HG03469 (cell line): Measurements from ENCODE around the gene OR9G1.
"Not testable (repeated sequence)": the region's sequence is repeated elsewhere in the genome, so short reads cannot be mapped to it uniquely, and the experiment has no call there.

Experiments used
- ATAC-seq: cut with Tn5 transposase; IDR thresholded peaks from one replicate; pipeline ENCODE4 v1.9.1; 2021; ENCODE audit warnings: mild to moderate bottlenecking, moderate library complexity, moderate number of reproducible peaks; ENCODE audit not compliant: unreplicated experiment

The OR9G1 gene

DNA sequence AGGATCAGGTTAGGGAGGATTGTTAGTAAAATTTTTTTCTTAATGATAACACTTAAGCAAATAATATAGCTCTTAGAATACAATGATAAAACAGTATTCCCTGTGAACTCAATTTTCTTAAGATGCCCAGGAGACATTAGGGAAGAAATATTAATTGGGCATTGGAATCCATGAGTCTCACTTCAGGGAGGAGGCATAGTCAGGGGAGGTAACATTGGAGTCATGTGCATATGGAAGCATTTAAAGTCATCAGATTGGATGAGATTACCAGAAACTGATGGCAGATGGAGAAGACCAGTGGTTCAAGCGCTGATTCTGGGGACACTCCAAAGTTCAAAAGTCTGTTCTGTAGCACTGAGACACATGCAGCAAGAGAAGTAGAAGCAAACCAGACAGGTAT lies at the start of gene OR9G1:
TSS of gene OR9G1 (plus strand) at position 301 of the 400 bp plus-strand sequence. CDS start 1,293 bp downstream, outside the sequence.
- ATAC-seq, result no peak

DNA sequence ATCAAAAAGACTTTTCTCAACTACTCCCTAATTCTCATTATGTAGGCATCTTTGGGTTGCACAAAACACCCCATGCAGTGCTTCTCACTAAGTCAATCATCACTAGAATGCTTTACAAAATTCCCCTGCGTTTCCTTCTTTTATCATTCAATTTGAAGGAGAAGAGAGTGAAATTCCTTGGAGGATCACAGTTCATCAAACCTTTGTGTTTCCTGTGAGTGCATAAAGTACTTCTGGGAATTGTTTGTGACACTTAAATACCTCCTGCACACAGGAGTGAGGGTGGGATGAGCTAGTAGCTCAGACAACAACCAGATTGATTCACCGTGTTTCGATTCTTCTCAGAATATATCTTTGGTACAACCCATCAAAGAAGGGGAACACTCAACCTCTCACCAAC lies 39.1 kb upstream of the OR9G1 start:
- ATAC-seq, result no peak

DNA sequence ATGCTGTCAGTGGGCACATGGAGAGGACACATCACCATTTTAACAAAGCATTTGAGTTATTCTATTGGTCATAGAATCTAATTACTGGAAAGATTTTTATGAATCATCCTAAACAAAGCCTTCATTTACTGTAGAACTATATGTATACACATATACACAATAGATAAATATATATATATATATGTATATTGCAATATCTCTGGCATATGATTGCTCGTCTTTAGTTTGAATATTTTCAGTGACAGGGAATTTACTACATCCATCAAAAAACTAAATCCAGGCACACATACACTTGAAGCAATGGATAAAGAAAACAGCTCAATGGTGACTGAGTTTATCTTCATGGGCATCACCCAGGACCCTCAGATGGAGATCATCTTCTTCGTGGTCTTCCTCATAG lies 35.5 kb upstream of the OR9G1 start, which contains the start of gene OR5AR1:
TSS of gene OR5AR1 (plus strand) at position 301 of the 400 bp plus-strand sequence. CDS start at position 301, 0 bp downstream.
- ATAC-seq, result no peak

DNA sequence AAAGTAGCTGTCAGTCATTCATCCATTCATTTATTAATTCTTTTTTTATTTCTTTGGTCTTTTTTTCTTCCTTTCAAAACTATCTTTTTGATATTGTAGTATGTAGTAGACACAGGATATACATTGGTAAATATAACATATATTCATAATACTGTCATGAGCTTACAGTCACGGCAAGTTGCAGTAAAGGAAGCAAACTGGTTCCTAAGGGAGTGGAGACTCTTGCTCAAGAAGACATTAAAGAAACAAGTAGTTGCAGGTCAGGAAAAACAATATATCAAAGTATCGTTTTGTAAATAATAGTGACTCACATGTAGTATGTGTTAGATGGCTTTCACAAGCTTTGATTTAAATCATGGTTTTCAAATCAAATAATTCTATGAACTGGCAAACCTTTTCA lies 27.9 kb upstream of the OR9G1 start:
- no peak for ATAC-seq

DNA sequence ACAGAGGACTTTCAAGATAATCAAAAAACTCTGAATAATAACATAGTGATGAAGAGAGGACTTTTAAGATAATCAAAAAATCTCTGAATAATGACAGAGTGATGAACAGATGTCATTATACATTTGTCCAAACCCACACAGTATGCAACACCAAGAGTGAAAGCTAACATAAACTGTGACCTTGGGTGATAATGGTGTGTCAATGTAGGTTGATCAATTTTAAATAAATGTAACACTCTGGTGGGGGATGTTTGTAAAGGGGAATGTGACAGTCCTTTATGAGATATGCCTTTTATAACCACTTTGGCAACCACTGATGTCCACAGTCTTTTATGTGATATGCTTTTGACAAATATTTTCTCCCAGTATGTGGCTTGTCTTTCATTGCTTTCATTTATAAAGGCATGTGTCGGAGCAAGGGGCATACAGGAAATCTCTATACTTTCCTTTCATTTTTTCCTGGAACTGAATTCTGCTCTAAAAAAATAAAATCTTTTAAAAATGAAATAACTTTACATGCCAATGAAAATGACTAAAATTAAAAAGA lies 10.3 kb upstream of the OR9G1 start:
- no peak for ATAC-seq

DNA sequence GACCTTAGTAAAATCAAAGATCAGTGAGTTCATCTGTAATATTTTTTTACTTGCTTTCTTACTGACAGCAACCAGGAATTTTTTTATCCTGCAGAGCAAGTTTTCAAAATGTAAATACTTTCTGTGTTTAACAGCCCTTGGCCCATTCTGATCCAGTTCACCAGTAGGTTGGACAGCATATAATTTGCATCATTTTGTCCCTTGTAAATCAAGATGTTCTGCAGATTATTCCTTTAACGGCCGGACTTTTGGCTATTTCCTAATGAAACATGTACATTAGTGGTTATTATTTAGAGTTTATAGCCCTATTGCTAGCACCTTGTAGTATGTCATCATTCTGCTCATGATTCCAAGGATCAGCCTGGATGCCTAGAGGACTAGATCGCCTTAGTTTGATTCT lies 7.7 kb upstream of the OR9G1 start:
- not testable (repeated sequence) for ATAC-seq

- ATAC-seq, result no peak
Observed at GRCh38 chr11:56693428-56693827, 5.5 kb upstream of the OR9G1 start.

GRCh38 chr11:56700242-56700913 lies 1.5 kb downstream of the OR9G1 start:
- ATAC-seq, result no peak

DNA sequence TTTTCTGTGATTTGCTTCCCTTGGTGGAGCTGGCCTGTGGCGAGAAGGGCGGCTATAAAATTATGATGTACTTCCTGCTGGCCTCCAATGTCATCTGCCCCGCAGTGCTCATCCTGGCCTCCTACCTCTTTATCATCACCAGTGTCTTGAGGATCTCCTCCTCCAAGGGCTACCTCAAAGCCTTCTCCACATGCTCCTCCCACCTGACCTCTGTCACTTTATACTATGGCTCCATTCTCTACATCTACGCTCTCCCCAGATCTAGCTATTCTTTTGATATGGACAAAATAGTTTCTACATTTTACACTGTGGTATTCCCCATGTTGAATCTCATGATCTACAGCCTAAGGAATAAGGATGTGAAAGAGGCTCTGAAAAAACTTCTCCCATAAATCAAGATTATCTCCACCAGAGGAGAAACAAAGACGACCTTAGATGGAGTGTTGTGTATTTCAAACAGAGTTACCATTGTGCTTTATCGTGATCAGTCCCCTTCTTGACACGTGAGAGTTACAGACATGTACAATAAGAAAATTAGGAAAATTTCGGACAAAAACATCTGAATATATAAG lies 2.1 kb downstream of the OR9G1 start:
- no peak for ATAC-seq

GRCh38 chr11:56705784-56706396 lies 7.0 kb downstream of the OR9G1 start:
- no peak for ATAC-seq

- ATAC-seq, result no peak
Observed at GRCh38 chr11:56706486-56706885, 7.6 kb downstream of the OR9G1 start.

DNA sequence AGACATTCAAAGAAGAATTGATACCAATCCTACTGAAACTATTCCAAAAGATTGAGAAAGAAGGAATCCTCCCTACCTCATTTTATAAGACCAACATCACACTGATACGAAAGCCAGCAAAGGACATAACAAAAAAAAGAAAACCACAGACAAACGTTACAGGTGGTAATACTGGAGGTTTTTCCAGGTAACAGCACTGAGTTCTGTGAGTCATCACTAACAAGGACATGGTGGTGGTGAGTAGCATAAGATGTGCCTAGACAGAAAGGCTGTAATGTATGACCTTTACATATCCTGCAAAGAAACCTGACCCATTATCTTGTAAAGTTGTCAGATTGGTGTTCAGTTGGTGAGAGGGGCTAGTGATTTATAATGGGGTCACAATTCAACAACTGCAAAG lies 15.3 kb downstream of the OR9G1 start:
- ATAC-seq, result no peak

DNA sequence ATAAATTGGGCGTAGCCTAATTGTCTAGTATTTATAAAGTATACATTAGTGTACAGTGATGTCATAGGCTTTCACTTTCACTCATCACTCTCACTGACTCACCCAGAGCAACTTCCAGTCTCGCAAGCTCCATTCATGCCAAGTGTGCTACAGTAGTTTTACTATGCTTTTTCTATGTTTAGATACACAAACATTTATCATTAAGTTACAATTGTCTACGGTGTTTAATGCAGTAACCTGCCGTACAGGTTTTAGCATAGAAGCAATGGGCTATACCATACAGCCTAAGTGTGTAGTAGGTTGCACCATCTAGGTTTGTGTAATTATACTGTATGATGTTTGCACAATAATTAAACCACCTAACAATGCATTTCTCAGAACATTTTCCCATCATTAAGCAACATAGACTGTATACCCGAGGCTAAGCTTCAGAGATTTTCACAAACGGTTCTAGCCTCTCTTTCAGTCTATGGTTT lies 17.5 kb downstream of the OR9G1 start:
- ATAC-seq, result no peak

DNA sequence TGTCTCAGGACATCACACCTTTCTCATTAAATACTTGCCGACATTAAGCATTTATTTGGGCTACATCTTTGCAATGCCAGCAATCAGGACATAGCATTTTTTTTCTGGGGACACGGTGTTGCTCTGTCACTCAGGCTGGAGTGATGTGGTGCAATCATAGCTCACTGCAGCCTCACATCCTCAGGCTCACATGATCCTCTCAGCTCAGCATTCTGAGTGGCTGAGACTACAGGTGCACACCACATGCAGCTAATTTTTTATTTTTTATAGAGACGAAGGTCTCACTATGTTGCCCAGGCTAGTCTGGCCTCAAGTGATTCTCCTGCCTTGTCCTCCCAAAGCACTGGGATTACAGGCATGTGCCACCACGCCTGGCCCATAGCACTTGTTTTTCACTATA lies 21.6 kb downstream of the OR9G1 start:
- no peak for ATAC-seq

DNA sequence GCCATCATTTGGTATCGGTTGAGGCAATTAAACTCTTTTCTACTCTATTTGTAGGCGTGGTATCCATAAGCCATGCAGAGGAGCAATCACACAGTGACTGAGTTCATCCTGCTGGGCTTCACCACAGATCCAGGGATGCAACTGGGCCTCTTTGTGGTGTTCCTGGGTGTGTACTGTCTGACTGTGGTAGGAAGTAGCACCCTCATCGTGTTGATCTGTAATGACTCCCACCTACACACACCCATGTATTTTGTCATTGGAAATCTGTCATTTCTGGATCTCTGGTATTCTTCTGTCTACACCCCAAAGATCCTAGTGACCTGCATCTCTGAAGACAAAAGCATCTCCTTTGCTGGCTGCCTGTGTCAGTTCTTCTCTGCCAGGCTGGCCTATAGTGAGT lies 41.2 kb downstream of the OR9G1 start:
- ATAC-seq, result no peak

- no peak for ATAC-seq
Observed at GRCh38 chr11:56740886-56741285, 42.0 kb downstream of the OR9G1 start.

DNA sequence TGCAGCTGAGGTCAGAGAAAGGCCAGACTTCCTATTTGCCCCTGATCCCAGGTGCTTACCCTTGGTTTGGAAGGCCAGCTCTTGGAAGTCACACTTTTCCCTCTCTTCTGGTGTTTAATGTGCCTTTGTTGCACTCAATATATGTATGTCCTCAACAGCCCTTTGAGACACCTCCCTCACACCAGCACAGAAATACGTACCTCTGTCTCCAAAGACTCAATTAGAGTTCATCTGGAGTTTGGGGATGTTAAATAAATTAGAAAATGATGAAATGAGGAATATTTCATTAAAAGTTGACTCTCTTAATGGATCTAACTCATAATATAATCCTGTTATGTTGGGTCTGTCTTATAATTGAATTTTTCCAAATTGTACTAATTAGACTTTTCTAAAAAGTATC lies 49.7 kb downstream of the OR9G1 start, which contains the start of gene OR9G4:
TSS of gene OR9G4 (minus strand) at position 101 of the 400 bp plus-strand sequence. CDS start 4,931 bp downstream, outside the sequence.
- ATAC-seq, result no peak

- no peak for ATAC-seq
Observed at GRCh38 chr11:56750190-56750589, 51.3 kb downstream of the OR9G1 start.

DNA sequence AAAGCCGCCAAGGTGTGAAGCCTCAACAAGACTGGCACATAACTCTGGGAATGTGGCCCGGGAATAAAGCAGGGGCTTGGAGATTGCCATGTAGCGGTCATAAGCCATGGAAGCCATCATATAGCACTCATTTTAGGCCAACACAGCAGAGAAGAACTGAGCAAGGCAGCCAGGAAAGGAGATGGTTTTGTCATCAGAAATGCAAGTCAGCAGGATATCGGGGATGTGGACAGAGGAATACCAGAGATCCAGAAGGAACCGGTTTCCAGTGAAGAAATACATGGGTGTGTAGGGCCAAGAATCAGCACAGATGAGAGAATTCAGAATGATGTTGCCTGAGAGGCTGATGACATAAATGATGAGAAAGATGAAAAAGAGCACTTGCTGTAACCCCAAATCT lies 52.6 kb downstream of the OR9G1 start:
- no peak for ATAC-seq
